CD4-positive, alpha-beta T cell treated with Interleukin-4 for 4 hours (primary cell): ENCODE data around the gene PML.

Experiments used
- DNase-seq: peaks from one replicate; pipeline ENCODE4 v3.0.0-alpha.2; 2020

PML gene

DNA sequence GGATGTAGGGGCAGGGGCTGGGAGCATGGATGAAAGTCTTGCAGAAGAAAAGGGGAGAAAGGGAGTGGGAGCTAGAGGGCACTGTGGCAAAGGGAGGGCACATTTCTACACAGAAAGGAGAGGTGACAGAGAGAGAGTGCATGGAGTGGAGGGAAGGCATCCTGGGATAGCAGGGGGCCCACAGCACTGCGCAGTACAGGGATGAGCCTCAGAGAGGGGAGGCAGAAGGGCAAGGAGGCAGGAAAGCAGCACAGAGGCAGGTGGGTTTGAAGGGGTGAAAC, 7.8 kb upstream of the PML start:
- DNase-seq = no peak

DNA sequence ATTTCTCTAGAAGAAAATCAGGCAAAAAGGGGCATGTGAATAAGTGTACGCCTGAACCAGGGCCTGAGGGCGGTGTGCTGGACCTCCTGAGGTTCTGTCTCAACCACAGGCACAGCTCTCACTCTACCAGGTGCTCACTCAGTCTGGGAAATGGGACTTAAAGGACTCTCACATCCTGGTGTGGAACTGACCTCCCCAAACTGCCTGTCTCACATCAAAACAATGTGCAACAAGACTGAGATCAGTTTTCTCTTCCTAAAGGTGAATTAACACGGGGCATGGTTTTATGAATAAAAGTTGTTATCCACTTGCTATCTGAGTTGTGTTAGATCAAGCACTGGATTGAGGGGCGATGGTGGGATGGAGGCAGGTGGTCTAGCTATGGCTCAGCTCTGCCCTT, 7.3 kb upstream of the PML start:
- DNase-seq = no peak

DNA sequence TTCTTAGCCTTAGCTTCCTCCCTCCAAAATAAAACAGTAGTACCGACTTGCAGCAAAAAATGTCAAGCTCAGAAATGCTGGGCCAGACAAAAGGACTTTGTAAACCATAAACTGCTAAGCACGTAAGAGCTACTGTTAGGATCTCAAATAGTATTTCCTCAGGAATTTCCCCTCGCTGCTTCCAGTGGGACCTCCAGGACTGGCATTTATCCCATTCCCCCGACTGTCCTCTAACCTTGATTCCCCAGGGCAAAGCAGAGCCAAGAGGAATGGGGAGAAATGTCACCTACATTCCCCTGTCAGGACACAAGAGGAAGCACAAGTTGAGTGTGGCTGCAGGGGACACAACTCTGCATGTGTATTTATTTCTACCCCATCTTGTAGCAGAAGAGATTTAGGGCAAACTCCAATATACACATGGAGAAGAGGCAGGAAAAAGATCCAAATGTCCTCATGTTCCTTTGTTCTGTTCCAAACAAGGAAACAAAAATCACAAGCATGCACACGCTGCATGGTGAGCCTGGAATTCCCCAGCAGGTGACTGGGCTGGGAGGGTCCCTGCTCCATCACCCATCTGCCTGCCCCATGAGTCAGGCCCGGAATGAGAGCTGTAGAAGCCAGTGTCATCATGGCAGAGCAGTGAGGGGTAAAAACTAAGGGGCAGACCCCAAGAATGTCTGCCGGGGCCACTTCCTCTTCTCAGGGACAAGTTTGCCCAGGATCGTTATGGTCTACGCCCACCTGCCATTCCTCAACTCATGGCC, 6.7 kb upstream of the PML start:
- no peak for DNase-seq

DNA sequence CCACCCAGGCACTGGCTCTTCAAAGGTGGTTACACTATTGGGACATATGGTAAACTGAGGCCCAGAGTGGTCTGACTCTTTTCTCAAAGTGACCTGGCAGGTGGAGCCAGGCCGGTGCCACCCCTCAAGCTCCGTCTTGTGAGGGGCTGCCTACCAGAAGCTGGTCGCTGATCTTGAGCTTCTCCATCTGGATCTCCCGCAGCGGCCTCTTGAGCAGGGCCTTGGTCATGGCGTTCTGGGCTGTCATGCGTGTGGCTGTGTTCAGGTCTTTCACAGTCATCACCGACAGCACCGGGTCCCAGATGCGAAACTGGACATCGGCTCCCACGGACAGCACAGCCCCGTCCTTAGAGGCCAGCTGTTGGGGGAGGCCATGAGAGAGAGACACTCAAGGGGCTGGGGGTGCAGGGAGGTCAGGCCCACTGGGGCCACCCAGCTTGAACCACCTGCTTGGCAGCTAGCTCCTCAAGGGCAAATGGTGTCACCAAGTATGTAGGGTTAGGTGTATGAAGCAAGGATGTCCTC, 6.0 kb upstream of the PML start:
- no peak for DNase-seq

DNA sequence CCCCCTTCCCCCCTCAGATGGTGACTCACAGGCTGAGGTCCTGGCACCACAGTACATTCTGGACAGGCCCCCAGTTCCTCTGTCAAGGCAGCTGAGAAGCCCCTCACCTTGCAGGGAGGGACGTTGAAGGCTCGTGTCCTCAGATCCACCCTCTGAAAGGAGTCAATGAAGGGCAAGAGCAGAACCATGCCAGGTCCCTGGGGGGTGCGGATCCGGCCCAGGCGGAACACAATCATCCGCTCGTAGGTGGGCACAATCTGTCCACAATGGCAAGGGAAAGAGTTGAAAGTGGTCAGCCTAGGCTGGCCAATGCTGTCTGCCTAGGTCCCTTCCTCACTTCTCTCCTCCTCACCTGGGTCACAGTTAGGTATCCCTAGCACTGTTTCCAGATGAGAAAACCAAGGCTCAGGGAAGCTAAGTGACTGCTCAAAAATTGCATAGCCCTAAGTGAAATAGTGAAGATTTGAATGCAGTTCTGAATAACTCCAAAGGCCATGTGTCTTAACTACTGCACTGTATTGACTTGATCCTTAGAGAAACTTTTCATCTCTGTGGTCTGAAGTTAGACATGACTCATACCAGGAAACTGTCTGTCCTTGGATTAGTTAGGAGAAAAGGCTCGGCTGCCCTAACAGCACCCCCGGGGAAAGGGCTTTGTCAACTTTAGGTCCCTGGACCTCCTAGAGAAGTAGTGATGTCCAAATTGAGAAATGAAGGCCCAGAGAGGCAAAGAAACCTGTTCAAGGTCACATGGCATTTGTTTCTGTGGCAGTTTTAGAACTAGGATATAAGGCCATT, 5.3 kb upstream of the PML start:
- no peak for DNase-seq

DNA sequence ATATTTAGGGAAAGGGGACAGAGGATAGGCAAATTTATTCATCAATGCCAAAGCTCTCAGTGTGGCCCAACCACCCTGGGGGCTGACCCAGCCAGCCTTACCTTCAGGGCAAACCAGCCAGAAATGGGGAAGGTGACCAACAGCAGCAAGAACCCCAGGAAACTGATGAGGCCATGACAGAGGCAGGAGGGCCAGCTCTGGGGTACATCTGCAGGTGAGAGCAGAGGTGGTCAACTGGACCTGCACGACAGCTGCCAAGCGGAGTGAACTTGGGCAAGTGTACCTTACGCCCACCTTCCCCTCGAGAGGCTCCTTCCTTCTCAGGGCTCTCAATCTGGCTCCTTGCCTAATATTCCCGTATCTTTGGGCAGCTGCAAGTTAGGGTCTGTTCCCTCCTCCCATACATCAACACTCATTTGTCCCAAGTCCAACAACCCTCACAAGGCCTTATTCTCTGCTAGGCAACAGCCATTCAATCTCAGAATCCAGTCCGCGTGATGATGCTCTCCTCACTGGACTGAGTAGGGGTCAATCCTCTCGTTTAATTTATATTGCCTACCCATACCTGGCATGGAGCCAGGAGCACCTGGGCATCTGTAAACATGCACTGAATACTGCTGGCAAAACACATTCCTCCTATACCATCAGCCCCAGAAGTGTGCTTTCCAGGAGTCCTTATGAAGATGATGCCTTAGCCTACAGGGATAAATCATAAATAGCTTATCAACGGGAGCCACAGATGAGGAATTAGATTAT, 4.1 kb upstream of the PML start:
- no peak for DNase-seq

DNA sequence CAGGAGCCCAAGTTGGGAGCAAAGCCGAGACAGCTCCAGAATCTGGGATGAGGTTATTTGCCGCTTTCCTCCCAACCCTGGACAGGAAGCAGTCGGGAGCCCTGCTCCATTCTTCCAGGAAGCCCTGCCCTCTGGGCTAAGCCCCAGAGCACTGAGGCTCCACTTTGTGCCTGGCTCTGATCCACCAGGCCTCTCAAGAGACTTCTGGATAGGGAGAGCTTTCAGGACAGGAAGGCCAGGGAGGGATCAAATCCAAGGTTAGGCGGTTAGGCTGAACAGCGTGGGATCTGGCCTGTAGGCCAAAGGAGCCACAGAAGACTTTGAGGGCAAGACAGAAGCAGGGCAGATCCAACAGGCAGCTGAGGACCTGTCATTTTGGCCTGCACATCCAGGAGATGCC, 3.3 kb upstream of the PML start:
- DNase-seq = no peak

DNA sequence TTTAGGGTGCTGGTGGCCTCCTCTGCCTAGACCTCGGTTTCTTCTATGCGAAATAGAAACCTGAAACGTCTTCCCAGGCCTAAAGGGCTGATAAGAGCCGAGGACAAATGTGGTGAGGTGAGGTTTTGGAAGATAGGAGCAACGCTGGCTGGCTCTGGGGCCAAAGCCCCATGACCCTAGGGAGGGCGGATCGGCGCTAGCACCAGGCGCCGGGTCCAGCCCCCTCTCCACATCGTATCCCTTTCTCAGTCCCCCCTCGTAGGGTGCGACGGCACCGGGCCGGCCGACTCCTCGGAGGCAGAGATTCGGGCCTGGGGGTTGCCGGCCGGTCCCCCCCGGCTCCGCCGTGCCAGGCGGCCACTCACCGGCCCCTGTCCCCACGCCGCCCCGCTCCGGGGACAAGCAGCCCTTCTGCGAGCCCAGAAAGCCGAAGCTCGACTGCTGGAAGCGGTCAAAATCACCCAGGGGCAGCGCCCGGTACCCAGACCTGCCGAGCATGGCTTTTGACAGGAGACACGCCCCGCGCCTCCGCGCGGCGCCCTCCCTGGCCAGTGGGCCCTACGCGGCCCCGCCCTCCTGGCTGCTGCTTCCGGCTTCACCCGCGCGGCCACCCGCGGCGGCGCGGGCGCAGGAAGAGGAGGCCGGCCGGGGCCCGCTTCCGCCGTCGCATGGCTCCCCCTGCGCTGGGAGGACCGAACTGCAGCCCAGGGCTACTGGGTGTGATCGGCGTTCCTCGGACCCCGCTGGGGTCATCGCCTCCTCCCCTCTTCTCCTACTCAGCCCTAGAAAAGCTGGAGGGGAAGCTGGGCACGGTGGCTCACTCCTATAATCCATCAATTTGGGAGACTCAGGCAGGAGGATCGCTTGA, 2.6 kb upstream of the PML start, which contains the start of gene STOML1:
TSS of gene STOML1 (minus strand) at position 570 of the 868 bp plus-strand sequence. CDS start at position 498, 72 bp downstream.
- DNase-seq = peak; percentile 93

DNA sequence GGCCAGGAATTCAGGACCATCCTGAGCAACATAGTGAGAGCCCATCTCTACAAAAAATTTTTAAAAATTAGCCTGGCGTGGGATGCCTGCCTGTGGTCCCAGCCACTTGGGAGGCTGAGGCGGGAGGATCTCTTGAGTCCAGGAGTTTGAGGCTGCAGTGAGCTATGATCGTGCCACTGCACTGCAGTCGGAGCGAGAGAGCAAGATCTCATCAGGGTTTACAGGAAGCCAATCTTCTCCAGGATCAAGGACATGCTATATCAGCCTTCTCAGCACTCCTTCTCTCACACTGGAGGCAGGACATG, 2.0 kb upstream of the PML start:
- DNase-seq = no peak

DNA sequence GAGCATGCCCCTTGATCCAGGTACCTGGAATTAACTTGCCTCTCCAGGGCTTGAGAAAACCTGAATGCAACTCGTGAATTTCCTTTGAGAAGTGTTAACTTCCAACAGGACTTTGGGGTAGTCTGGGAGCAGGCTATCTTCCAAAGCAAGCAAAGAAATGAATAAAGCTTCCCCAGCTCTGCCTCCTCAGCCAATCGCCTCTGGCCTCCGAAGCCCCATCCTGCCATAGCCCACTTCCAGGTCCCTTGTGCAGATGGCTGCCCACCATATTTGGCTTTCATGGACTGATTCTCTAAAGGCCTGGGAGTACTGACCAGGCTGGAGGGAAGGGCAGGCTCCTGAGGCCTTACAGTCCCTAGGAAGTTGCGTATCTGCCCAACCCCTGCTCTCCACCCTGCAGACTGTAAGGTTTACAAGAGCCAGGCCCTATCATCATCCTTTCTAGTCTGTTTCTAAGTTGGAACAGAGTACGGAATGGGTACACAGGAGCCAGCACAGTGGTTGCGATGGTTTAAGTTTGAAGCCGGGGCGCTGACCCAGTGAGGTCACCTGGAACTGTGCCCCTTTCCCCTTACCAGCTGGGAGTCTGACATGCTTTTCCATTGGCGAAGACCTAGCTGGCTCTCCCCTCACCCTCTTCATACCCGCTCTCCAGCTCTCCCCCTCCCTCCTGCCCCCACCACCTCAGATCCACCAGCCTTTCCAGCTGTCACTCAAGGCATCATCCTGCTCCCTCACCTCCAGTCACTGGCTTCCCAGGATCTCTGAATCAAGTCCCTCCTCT, 1.1 kb upstream of the PML start:
- no peak for DNase-seq

DNA sequence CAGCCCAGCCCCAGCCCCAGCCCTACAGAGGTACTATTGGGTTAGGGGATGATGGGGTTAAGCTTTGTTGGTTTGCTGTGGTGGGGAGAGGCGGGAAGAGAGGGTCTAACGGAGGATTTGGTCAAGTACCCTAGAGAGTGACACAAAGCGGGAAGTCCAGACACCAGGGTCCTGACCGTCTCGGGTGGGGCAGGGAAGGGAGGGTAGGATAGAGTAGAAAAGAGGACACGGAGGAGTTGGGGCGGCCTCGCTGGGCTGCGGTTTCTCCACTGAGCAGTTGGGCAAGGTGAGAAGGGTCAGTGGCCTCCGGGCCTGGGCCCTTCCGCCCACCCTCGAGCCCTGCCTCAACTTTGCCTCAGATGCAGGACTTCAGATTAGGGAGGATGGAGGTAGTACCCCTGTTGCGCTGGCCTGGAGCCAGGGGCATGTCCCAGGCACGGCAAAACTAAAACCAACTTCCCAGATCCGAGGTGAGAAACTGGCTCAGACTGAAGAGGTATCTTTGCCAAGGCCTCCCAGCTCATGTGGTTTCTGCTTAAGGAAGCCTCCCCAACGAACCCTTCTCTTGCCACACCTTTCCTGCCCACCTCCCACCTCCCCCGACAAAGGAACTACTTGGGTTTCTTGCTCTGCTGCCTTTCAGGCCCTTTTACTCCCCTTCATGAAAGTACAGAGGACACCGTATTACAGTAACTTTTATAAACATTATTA, 551 bp downstream of the PML start:
- peak; percentile 22 for DNase-seq

DNA sequence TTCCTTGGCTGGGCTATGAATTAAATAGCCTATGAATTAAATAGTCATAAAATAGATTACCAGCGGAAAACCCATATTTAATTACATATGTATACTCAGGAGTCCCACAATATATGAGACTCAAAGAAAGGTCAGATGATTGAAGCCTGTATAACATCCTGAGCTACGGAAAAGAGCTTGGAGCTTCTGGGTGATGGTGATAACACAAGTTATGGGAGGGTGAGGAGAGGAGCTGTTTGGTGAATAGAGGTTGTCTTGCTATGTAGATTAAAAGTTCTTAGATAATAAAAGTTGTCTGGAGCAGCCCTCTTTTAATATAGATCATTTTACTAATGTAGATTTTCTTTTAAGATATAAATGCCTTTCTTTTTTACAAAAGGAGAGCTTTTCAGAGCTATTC, 1.8 kb downstream of the PML start:
- no peak for DNase-seq

DNA sequence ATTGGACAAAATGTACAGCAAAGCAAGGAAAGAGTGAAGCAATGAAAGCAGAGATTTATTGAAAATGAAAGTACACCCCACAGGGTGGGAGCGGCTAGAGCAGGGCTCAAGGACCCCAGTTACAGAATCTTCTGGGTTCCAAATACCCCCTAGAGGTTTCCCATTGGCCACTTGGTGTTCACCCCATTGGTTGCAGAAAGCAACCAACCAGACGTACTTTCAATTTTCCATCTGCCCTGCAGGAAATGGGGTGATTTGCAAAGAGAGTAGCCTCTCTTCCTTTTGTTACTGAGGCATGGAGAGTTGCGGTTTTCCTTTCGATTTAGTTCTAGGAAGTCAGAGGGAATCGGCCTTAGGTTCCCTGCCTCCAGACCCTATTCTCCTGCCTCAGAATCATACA, 2.4 kb downstream of the PML start:
- peak; percentile 52 for DNase-seq

DNA sequence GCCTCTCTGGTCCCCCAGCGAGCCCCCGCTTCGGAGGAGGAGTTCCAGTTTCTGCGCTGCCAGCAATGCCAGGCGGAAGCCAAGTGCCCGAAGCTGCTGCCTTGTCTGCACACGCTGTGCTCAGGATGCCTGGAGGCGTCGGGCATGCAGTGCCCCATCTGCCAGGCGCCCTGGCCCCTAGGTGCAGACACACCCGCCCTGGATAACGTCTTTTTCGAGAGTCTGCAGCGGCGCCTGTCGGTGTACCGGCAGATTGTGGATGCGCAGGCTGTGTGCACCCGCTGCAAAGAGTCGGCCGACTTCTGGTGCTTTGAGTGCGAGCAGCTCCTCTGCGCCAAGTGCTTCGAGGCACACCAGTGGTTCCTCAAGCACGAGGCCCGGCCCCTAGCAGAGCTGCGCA, 3.5 kb downstream of the PML start:
- DNase-seq = no peak

DNA sequence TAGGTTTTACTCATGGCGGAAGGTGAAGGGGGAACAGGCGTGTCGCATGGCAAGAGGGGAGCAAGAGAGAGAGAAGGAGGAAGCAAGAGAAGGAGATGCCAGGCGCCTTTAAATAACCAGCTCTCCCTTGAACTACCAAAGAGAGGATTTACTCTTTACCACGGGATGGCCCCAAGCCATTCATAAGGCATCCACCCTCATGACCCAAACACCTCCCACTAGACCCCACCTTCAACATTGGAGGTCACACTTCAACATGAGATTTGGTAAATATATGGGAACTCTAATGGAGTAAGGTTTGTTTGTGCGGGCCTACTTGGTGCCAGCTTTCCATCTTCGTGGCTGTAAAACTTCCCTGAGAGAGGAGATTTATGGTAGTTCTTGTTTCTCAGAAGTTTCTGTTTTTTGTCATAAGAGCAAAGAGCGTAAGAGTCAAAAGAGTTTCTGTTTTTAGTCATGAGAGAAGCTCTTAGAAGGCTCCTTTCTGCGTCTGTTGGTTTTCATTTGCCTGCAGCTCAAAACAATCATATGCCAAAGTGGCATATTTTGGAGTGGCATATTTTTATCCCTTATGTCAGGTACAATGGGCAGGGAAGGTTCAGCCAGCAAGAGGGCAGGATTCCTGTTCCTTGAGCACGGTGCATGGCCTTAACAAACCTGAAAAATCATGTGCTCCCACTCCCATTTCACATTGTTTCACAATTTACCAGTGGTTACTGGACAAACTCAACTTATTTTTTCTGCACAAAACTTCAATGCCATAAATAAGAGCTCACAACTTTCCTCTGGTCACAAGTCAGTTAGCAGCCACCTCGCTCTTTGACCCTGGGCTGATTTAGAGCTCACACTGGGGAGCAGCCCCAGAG, 12.5 kb downstream of the PML start:
- no peak for DNase-seq

DNA sequence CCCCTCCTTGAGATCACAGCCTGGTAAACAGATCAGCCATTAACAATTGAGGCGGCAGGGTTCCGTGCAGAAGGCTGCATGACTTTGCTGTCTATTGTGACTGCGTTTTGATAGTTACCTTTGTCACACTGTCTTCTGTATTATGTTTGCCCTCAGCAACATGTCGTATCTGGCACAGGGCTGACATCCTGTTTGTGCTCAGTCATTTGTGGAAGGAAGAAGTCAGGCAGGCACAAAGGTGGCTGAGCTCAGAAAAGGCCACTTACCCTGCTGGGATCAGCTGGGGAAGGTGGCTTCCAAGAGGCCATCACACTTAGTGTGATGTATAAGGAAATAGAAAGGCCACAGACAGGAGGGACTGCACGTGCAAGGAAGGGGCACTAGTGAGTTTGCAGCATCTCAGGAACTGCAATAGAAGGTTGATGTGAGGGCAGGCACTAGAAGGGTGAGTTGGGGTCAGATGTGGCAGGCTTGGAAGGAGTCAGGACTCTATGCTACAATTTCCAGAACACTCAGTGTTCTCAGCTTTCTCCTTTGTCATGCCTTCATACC, 13.4 kb downstream of the PML start:
- DNase-seq = no peak

DNA sequence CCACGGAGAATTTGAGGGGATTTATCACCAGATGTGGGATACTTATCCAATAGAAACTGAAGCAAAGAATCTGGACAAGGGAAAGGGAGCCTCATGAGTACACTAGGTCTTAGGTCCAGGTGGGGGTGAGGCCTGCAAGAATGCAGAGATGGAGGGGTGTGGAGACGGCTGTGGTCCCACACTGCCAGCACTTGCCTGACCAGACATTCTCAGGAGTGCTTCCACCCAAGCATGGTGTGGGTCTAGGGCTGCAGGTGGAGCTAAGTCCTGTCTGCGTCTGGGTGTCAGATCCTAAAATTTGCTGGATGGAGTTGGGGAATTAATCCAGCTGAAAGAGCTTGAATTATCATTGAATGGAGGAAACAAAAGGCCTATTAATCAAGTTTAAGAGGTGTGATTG, 14.4 kb downstream of the PML start:
- DNase-seq = no peak

DNA sequence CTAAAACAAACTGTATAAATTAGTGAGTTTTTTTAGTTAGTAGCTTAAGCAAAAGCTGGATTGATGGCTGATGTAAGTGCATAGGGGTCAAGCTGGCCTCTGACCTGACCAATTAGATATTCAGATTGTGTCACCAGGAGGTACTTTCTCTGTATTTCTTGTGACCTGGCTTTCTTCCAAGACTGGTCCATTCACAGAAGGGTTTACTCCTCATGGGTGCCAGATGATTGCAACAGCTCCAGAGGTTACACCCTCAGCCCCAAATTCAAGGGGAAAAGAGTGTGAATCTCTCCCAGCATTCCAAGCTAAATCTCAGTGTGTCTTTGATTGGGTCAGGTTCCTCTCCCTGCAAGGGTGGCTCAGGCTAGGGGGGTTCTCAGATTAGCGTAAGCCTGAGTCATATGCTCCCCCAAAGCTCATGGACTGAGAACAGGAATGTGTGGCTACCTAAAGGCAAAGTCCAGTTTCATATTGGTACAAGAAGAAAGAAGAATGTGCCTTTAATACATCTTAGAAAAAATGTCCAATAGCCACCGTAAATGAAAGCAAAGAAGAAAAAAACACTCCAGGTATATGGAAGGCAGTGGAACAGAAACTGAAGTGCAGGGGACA, 16.5 kb downstream of the PML start:
- no peak for DNase-seq

DNA sequence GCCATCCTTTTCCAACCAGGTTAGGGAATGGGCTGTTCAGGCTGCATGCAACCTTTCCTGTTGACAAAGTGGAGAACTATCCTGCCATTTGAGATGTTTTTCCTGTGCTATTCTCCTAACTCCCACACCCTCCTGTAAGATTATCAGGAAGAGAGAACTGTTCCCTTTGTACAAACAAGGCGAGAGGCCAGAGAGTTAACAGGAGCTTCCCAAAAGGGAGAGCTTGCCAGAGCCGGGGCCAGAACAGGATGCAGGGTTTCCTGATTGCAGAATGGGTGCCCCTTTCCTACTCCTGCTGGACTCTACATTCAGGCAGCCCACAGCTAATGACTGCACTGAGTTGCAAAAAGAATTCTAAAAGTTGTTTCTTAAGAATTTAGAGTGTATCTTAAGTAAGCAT, 17.1 kb downstream of the PML start:
- DNase-seq = no peak
